GM13976 (cell line): ENCODE measurements around the gene ZFP36L1.

Source experiments
- DNase-seq: peaks from one replicate; pipeline ENCODE4 v3.0.0; 2012; ENCODE audit warnings: low spot score
- CTCF ChIP-seq: IDR thresholded peaks from 2 replicates; pipeline ENCODE4 v1.5.1; 2012; ENCODE audit warnings: borderline replicate concordance, mild to moderate bottlenecking; ENCODE audit not compliant: insufficient read depth; ENCODE audit errors: extremely low read depth, missing control alignments, control extremely low read depth
- in situ Hi-C: fragments of 300-500 bp; cut with MboI; formaldehyde crosslinking; loops from one replicate; pipeline ENCODE4 v1.12.0; 2022; ENCODE audit warnings: low sequenced_read_pairs, mixed read lengths, inconsistent platforms; ENCODE audit not compliant: unreplicated experiment

ZFP36L1 gene

GRCh38 chr14:68816943-68817430 is 24.1 kb upstream of the ZFP36L1 start:
- in situ Hi-C loops, result loop anchor here (5.0 kb wide), 1 partner anchor 570 kb away; no protein-coding TSS in a partner anchor
- no peak for TF ChIP-seq CTCF
- DNase-seq, result no peak

- in situ Hi-C loops, result loop anchor here (5.0 kb wide), 1 partner anchor 569 kb away; no protein-coding TSS in a partner anchor
- peak; percentile 86 for TF ChIP-seq CTCF
- DNase-seq, result peak; percentile 90
Measured at GRCh38 chr14:68816183-68816942, 23.5 kb upstream of the ZFP36L1 start.

GRCh38 chr14:68815298-68816182 is 22.7 kb upstream of the ZFP36L1 start:
- DNase-seq, result peak; percentile 49
- in situ Hi-C loops, result loop anchor here (5.0 kb wide), 1 partner anchor 568 kb away; no protein-coding TSS in a partner anchor
- no peak for TF ChIP-seq CTCF

- DNase-seq, result peak; percentile 74
- TF ChIP-seq CTCF, result no peak
- in situ Hi-C loops, result loop anchor here (5.0 kb wide), 1 partner anchor 567 kb away; no protein-coding TSS in a partner anchor
Measured at GRCh38 chr14:68814539-68815297, 21.9 kb upstream of the ZFP36L1 start.

- no peak for TF ChIP-seq CTCF
- in situ Hi-C loops, result no loop called here
- peak; percentile 14 for DNase-seq
Measured at GRCh38 chr14:68814238-68814538, 21.3 kb upstream of the ZFP36L1 start.

- peak; percentile 20 for DNase-seq
- in situ Hi-C loops, result no loop called here
- no peak for TF ChIP-seq CTCF
Measured at GRCh38 chr14:68813318-68813838, 20.5 kb upstream of the ZFP36L1 start.
